ENCODE data around the gene MAP3K14. TPM values are rescaled to one million over a fixed set of nuclear protein-coding genes. Genes with fewer than 3 reads are reported as not detected.

MAP3K14 gene
- total RNA-seq, 1 experiment from 2014 or later, result 16.8 TPM

DNA sequence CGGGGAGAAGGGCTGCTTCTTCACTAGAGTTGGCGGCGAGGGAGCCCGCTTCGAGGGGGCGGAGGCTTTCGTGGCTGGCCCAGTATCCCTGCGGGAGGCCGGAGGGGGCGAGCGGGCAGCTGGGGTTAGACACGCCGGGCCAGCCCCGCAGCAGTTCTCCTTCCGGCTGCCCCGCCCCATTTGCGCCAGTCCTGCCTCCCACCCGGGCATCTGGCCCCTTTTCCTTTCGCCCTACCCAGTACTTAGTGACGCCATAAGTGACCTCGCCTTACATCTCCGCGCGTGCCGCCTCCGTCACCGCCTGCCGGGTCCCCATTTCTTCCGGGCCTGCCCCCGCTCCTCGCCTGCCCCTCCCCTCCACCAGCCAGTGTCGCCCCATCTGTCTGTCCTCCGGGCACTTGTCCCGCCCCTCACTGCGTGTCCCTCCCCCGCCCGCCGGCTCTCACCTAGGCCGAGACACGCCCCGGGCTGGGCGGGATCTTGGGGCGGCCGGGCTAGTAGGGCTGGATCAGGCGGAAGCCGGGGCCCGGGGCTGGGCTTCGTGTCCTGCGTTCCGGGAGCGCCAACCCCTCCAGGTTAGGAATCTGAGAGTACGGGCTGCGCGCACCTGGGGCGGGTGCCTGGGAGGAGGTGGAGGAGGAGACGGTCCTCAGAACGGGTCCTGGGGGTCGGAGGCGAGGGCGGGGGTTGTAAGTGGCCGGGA lies 69.2 kb downstream of the MAP3K14 start:
- Histone ChIP-seq H3K27me3 (ENCODE audit: low read length) (no peaks in the 10 kb centered on the region), H3K4me3 (ENCODE audit: low read length) (peak overlapping the region; percentile 88), H3K9me2 (replicated peaks; ENCODE audit: low read length) (no peaks in the 10 kb centered on the region), H3K79me2 (ENCODE audit: low read length) (peaks cover 18% of the 10 kb centered on the region), H3K36me3 (ENCODE audit: low read depth, low read length) (0 out of 2 replicates have a peak, but pooled peaks cover 4% of the 10 kb centered on the region), H3K4me1 (ENCODE audit: insufficient read depth, low read length) (peaks cover 39% of the 10 kb centered on the region), H4K20me1 (ENCODE audit: low read length) (no peaks in the 10 kb centered on the region), H3K27ac (ENCODE audit: low read length) (peak overlapping the region; percentile 73), H3K4me2 (ENCODE audit: low read length) (peak overlapping the region; percentile 93), H2AFZ (ENCODE audit: low read length) (peak overlapping the region; percentile 62), H3F3A (ENCODE audit: low read length, unreplicated experiment) (no peaks in the 10 kb centered on the region), H3K9me3 (ENCODE audit: low read length) (no peaks in the 10 kb centered on the region), H3K9ac (ENCODE audit: low read length) (peak overlapping the region; percentile 89)
- ChIA-PET CTCF (interaction anchor here (0.6 to 1.1 kb wide), 3 partner anchors 44 to 1687 kb away, joined by 3 read pairs; no protein-coding TSS in a partner anchor), POLR2A (ENCODE audit: unreplicated experiment) (interaction anchor here (0.6 to 0.8 kb wide), 4 partner anchors 39 to 178 kb away, joined by 3 to 4 read pairs (median 3); no protein-coding TSS in a partner anchor)
- ATAC-seq (peak; percentile 89), DNase-seq (peak; percentile 99)
- no TSS peak for BruUV-seq (replicated peaks)
- TF ChIP-seq, protein P1, sequence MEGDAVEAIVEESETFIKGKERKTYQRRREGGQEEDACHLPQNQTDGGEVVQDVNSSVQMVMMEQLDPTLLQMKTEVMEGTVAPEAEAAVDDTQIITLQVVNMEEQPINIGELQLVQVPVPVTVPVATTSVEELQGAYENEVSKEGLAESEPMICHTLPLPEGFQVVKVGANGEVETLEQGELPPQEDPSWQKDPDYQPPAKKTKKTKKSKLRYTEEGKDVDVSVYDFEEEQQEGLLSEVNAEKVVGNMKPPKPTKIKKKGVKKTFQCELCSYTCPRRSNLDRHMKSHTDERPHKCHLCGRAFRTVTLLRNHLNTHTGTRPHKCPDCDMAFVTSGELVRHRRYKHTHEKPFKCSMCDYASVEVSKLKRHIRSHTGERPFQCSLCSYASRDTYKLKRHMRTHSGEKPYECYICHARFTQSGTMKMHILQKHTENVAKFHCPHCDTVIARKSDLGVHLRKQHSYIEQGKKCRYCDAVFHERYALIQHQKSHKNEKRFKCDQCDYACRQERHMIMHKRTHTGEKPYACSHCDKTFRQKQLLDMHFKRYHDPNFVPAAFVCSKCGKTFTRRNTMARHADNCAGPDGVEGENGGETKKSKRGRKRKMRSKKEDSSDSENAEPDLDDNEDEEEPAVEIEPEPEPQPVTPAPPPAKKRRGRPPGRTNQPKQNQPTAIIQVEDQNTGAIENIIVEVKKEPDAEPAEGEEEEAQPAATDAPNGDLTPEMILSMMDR (conservative IDR thresholded peaks at IDR 0.05; ENCODE audit: low read depth, low read length), result no peak
- no peak for TF ChIP-seq EZH2phosphoT487 (IDR thresholded peaks at IDR 0.05; ENCODE audit: borderline replicate concordance, low read length)
- TF ChIP-seq EZH2 (IDR thresholded peaks at IDR 0.05; ENCODE audit: low read length, unreplicated experiment), result no peak
- intact Hi-C loops (cut with micrococcal nuclease), result no loop called here

GRCh38 chr17:45246861-45247428 lies 69.9 kb downstream of the MAP3K14 start:
- ATAC-seq, result peak; percentile 10

More at GRCh38 chr17:45246861-45247428, 69.9 kb downstream of the MAP3K14 start:
- Histone ChIP-seq H3K36me3 (ENCODE audit: low read depth, low read length) (0 out of 2 replicates have a peak, but pooled peaks cover 4% of the 10 kb centered on the region), H2AFZ (ENCODE audit: low read length) (peak overlapping the region; percentile 62), H3K79me2 (ENCODE audit: low read length) (peaks cover 18% of the 10 kb centered on the region), H3K27ac (ENCODE audit: low read length) (peak overlapping the region; percentile 73), H3K4me1 (ENCODE audit: insufficient read depth, low read length) (peaks cover 33% of the 10 kb centered on the region), H3K9me3 (ENCODE audit: low read length) (no peaks in the 10 kb centered on the region), H3K4me3 (ENCODE audit: low read length) (peak overlapping the region; percentile 88), H3K9me2 (replicated peaks; ENCODE audit: low read length) (no peaks in the 10 kb centered on the region), H3K9ac (ENCODE audit: low read length) (peak overlapping the region; percentile 89), H3K4me2 (ENCODE audit: low read length) (peak overlapping the region; percentile 93), H4K20me1 (ENCODE audit: low read length) (no peaks in the 10 kb centered on the region), H3F3A (ENCODE audit: low read length, unreplicated experiment) (no peaks in the 10 kb centered on the region), H3K27me3 (ENCODE audit: low read length) (no peaks in the 10 kb centered on the region)
- POLR2A ChIA-PET (ENCODE audit: unreplicated experiment), result interaction anchor here (0.6 to 0.8 kb wide), 2 partner anchors 38 to 179 kb away, joined by 3 read pairs; no protein-coding TSS in a partner anchor
- TSS peak; percentile 35 for BruUV-seq (replicated peaks)
- CTCF ChIA-PET, result interaction anchor here (0.6 to 1.1 kb wide), 3 partner anchors 45 to 1686 kb away, joined by 3 read pairs; no protein-coding TSS in a partner anchor
- intact Hi-C loops (cut with micrococcal nuclease), result no loop called here
- TF ChIP-seq, protein P1 (conservative IDR thresholded peaks at IDR 0.05; ENCODE audit: low read depth, low read length), result peak; percentile 72
- TF ChIP-seq EZH2 (IDR thresholded peaks at IDR 0.05; ENCODE audit: low read length, unreplicated experiment), result no peak
- DNase-seq, result peak; percentile 35
